ENCODE results near the gene DCST2.

DCST2 gene

GRCh38 chr1:154973344-154974101, 60.1 kb downstream of the DCST2 start:
- ATAC-seq, result peak; percentile 9

- ATAC-seq, result no peak
Measured at GRCh38 chr1:154972517-154973343, 60.9 kb downstream of the DCST2 start.

- no peak for ATAC-seq
Measured at GRCh38 chr1:154972213-154972516, 61.4 kb downstream of the DCST2 start.

- no peak for ATAC-seq
Measured at GRCh38 chr1:154971341-154971998, 62.1 kb downstream of the DCST2 start.

GRCh38 chr1:154970631-154971340, 62.8 kb downstream of the DCST2 start, which contains the start of gene SHC1:
Gene SHC1, minus strand, starts transcription at chr1:154970747. Its CDS starts 221 bp downstream, at chr1:154970526.
- ATAC-seq, result no peak

GRCh38 chr1:154969860-154970452, 63.6 kb downstream of the DCST2 start:
- no peak for ATAC-seq

GRCh38 chr1:154969246-154969645, 64.3 kb downstream of the DCST2 start:
- ATAC-seq, result no peak

GRCh38 chr1:154968731-154969130, 64.8 kb downstream of the DCST2 start:
- ATAC-seq, result no peak
